Skeletal muscle cell (primary cell): Measurements from ENCODE around the gene ABR.
"Not testable (repeated sequence)": the region's sequence is repeated elsewhere in the genome, so short reads cannot be mapped to it uniquely, and the experiment has no call there.

ENCODE experiments used
- DNase-seq: peaks from one replicate; pipeline ENCODE4 v3.0.0-alpha.2; 2010; ENCODE audit warnings: low read depth
- H3K4me3 ChIP-seq: 2 replicates; pipeline ENCODE4 v1.5.1; 2011; ENCODE audit warnings: low read depth, mild to moderate bottlenecking, control low read depth, low read length, moderate library complexity

ABR gene

GRCh38 chr17:1203111-1203966 is 23.6 kb upstream of the ABR start:
- peak overlapping the region; percentile 55 for H3K4me3 ChIP-seq

GRCh38 chr17:1202291-1202690 is 22.5 kb upstream of the ABR start:
- DNase-seq, result no peak

More at GRCh38 chr17:1203111-1203966, 23.6 kb upstream of the ABR start:
- DNase-seq, result no peak

DNA sequence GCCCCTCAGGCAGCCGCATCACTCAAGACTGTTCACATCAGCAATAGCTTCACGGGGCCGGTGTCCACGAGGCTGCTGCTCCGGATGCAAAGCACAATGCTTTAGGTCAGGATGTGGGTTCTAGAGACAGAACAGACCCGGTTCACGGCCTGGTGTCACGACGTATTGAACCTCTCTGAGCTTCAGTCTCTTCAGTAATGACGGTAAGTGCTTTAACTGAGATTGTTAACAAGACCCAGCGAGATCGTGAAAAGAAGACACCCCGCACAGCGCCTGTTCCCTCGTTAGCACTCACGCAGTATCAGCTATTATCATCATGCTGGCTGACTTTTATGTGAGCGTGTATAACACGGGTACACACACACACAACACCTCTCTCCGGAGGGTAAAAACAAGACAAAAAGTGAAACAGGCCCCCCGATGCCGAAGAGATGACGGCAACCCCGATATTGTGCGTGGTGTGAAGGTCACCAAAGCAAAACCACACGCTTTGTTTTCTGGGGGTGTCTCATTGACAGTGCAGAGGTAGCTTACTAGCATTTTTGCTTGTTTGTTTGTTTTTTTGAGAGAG is 21.4 kb upstream of the ABR start:
- no peak for DNase-seq
- no peak overlapping the region for H3K4me3 ChIP-seq

More at GRCh38 chr17:1202291-1202690, 22.5 kb upstream of the ABR start:
- no peak overlapping the region for H3K4me3 ChIP-seq

- not testable (repeated sequence) for DNase-seq, H3K4me3 ChIP-seq
These were observed 19.5 kb upstream of the ABR start for GRCh38 chr17:1199271-1199743.

- no peak overlapping the region for H3K4me3 ChIP-seq
- peak; percentile 56 for DNase-seq
These were observed 18.2 kb upstream of the ABR start for GRCh38 chr17:1197781-1198490.

- no peak overlapping the region for H3K4me3 ChIP-seq
- DNase-seq, result peak; percentile 60
These were observed 17.6 kb upstream of the ABR start for GRCh38 chr17:1197379-1197778.

- H3K4me3 ChIP-seq, result no peak overlapping the region
- no peak for DNase-seq
These were observed 17.2 kb upstream of the ABR start for GRCh38 chr17:1196946-1197345.

DNA sequence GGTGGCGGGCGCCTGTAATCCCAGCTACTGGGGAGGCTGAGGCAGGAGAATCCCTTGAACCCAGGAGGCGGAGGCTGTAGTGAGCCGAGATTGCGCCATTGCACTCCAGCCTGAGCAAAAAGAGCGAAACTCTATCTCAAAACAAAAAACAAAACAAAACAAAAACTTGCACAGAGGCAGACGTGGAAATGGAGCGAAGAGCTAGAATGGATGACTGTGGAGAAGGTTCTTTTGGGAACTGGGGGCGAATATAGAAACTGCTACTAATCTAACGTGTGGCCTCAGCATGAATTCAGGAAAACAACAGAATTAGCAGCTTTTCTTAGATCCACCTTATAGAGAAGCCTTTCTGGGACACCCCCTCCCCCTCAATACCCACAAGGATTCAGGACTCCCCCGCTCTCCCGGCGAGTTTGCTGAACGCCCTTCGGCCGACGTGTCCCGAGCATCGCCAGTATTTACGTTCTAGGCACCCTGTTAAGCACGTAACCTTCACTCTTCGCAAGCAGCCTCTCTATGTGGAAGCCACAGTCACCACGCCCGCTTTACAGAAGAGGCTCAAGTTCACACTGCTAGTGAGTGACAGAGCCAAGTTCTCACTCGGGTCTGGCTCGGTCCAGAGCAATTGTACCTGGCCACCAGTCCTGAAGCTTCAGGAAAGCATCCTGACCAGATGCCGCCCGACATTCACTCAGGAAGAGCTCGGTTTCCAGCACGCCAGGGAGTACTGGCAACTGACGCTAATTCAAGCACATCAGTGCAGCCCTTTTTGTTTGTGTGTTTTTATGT is 13.3 kb upstream of the ABR start:
- DNase-seq, result no peak
- H3K4me3 ChIP-seq, result no peak overlapping the region

DNA sequence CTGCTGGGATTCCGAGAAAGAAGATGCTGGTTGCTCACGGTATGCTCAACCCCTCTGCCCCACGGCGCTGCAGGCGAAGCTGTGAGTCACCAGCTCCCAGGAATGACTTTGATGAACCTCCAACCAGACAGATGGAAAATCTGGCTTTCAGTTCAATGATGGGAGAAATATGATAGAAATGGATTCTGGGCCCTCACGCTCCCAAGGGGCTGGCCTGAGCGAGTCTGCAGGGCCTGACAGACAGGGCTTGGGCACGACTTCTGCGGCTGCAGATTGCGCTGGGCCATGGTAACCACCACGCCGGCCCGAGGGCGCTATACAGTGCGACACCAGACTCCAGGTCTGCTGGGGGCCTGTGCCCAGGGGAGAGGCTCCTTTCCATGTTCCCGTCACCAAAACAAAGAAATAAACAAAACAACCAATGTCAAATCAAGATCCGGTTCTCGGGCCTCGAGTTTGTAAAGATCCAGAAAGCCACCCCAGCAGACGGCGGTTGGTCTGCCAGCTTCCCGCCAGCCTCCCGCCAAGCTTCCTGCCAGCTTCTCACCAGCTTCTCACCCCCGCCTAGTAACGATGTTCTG is 11.1 kb upstream of the ABR start:
- no peak for DNase-seq
- no peak overlapping the region for H3K4me3 ChIP-seq

- H3K4me3 ChIP-seq, result no peak overlapping the region
- DNase-seq, result no peak
These were observed 9.2 kb upstream of the ABR start for GRCh38 chr17:1188812-1189504.

- DNase-seq, result peak; percentile 55
- H3K4me3 ChIP-seq, result no peak overlapping the region
These were observed 7.4 kb upstream of the ABR start for GRCh38 chr17:1186923-1187771.

DNA sequence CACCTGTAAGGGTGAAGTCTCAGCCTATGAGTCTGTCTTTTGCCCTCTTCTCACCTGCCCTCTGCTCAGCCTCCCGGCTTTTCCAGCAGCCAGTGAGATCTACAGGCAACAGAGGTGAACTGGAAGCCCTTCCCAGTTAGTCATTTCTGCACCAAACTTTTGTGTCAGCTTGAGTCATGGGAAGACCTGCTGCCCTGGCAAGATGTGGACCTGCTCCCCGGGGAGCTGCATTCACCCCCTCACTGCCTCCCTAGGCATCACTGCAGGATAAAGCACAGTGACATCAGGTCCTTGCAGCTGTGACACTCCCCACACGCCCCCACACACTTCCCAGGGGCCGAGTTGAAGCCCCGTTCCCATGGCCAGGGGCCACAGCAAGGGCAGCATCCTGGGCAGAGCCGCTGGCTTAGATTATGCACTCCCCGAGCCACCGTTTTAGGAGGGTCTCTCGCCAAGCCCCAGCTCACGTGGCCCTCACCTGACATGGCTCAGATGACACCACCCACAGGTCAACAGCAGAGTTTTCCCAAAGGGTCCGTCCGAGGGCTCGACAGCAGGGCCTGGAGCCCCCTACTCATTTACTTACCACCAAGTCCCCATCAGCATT is 6.5 kb upstream of the ABR start:
- H3K4me3 ChIP-seq, result no peak overlapping the region
- no peak for DNase-seq

DNA sequence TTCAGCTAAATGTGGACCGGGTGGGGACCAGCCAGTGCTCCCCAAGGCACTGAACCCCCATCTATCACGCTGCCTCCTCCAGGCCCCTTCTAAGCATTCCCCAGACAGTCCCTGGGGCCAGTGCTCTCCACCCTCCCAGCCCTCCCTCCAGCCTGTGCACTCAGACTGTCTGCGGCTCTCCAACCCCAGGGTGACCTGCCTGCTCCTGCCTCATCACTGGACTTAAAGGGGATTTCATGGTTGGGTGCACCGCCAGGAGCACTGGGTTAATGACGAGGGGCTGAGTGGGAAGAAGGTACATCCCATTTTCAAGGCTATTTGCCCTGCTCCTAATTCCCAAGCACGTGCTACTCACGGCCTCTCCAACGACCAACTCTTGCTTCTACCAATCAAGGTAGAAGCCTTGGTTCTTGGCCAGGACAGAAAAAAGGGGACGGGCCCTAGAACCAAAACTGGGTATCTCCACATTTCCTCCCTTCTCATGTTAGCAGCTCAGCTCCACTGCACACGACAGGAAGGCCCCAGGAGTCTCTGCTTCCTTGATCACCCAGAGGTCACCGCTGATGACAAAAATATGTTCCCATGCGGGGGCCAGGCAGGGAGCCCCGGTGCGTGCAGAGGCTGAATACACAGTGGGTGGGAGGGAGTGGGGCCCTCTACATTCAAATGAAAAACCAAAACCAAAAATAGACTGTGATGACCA is 3.5 kb upstream of the ABR start:
- no peak for DNase-seq
- no peak overlapping the region for H3K4me3 ChIP-seq

- no peak overlapping the region for H3K4me3 ChIP-seq
- DNase-seq, result no peak
These were observed 3.0 kb upstream of the ABR start for GRCh38 chr17:1182811-1183170.

DNA sequence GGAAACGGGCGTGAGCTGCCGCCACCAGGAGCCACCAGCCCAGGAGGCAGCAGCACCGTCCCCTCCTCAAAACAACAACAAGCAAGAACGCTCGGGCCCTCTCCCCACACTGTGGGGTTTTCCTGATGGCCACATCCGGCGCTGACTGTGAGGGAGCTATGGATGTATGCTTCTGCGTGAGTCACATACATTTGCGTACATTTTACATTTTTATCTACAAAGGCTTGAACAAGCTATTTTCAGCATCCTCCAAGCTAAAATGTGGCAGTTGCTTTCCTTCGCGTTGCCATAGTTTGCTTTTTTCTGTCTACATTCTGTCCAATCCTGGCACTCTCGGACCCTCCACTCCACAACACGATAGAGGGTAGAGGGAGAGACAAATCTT is 2.0 kb upstream of the ABR start:
- H3K4me3 ChIP-seq, result no peak overlapping the region
- no peak for DNase-seq

DNA sequence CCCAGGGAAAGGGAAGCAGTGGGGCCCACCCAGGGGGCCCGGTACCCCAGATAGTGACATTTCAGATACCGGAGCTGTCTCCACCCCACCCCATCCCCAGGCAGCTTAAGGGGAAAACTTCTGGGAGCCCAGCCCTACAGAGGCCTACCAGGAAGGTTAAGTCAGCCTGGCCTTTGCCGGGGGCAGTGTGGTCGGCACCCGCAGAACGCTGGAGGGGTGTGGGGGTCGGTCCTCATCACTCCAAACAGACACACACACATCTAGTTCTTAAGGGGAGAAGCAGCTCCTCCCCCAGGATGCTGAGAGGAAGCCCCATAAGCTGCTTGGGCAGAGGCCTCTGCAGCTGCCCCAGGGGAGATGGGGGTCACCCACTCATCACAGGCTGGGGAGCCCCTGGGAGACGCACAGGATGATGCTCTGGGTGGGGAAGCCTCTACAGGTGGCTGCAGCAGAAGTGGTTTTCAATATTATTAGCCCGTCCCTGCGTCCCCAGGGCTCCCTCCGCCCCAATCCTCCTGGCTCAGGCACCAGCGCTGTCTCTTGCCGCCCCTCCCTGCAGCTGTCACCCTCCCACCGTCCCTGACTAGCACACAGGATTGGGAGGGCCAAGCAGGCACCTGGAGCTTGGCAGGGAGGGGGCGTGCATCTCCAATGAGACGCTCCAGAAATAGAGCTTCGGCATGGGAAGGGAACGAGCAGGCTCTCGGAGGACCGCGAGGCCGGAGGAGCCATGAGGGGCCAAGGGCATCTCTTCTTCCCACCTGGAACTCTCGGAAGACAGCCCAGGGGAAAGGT is 1.4 kb upstream of the ABR start:
- no peak overlapping the region for H3K4me3 ChIP-seq
- DNase-seq, result no peak
